IMR-90 (cell line): Measurements from ENCODE around the gene PLAGL1. TPM values are rescaled to one million over a fixed set of nuclear protein-coding genes. Genes with fewer than 3 reads are reported as not detected.

Experiments used
- ATAC-seq: fragments of 200-7000 bp; cut with Tn5 transposase; 2 replicates; pipeline ENCODE4 v1.9.1; 2020; ENCODE audit warnings: low read depth, mild to moderate bottlenecking, moderate library complexity
- BruUV-seq: library from RNA; stranded (reverse); fragments of 400-500 nt; replicated peaks from 2 replicates; lab custom pipeline; 2021; lab: Mats Ljungman, UMichigan
- CTCF ChIA-PET: fragments of 300-600 bp; formaldehyde crosslinking; extraction: SDS; loops from one replicate; lab custom pipeline; 2021; ENCODE audit warnings: antibody characterized with exemption; lab: Yijun Ruan, JAX
- POLR2A ChIA-PET: fragments of 300-600 bp; sonication (Branson Sonifier 250); formaldehyde crosslinking; loops from one replicate; lab custom pipeline; 2022; ENCODE audit warnings: antibody characterized with exemption; ENCODE audit not compliant: unreplicated experiment; lab: Charles Lee
- DNase-seq: peaks from one replicate; pipeline ENCODE4 v3.0.0; 2013
- H2AFZ ChIP-seq: replicated peaks from 2 replicates; pipeline ENCODE3; 2013; ENCODE audit warnings: low read length, mild to moderate bottlenecking; ENCODE audit not compliant: poor library complexity
- H2AK5ac ChIP-seq: 2 replicates; pipeline ENCODE4 v1.6.1; 2013; ENCODE audit warnings: low read depth, low read length, inconsistent platforms
- H2AK9ac ChIP-seq: replicated peaks from 2 replicates; pipeline ENCODE3; 2013; ENCODE audit warnings: mild to moderate bottlenecking, low read depth, low read length, moderate library complexity; ENCODE audit not compliant: poor library complexity
- H2BK120ac ChIP-seq: 2 replicates; pipeline ENCODE4 v1.6.1; 2013; ENCODE audit warnings: low read depth, low read length, inconsistent platforms
- H2BK15ac ChIP-seq: 3 replicates; pipeline ENCODE4 v1.6.1; 2013; ENCODE audit warnings: low read depth, low read length, inconsistent platforms
- H2BK20ac ChIP-seq: 2 replicates; pipeline ENCODE4 v1.6.1; 2013; ENCODE audit warnings: low read depth, mild to moderate bottlenecking, inconsistent platforms, low read length, moderate library complexity
- H2BK5ac ChIP-seq: 2 replicates; pipeline ENCODE4 v1.6.1; 2013; ENCODE audit warnings: mild to moderate bottlenecking, low read depth, low read length, inconsistent platforms; ENCODE audit not compliant: poor library complexity, severe bottlenecking
- H3K14ac ChIP-seq: replicated peaks from 2 replicates; pipeline ENCODE4 v1.6.1; 2013; ENCODE audit warnings: low read depth, low read length, inconsistent platforms
- H3K18ac ChIP-seq: 2 replicates; pipeline ENCODE4 v1.6.1; 2013; ENCODE audit warnings: low read depth, low read length, control low read depth
- H3K23ac ChIP-seq: 2 replicates; pipeline ENCODE4 v1.6.1; 2013; ENCODE audit warnings: low read depth, low read length, inconsistent platforms
- H3K27ac ChIP-seq: 2 replicates; pipeline ENCODE4 v1.5.1; 2013; ENCODE audit warnings: mild to moderate bottlenecking, control low read depth, low read length; ENCODE audit not compliant: insufficient read depth
- H3K27me3 ChIP-seq: 2 replicates; pipeline ENCODE4 v1.6.1; 2013; ENCODE audit warnings: low read length; ENCODE audit not compliant: control insufficient read depth, insufficient read depth
- H3K36me3 ChIP-seq: 2 replicates; pipeline ENCODE4 v1.6.1; 2013; ENCODE audit warnings: low read length, mixed read lengths; ENCODE audit not compliant: control insufficient read depth, insufficient read depth
- H3K4ac ChIP-seq: 2 replicates; pipeline ENCODE4 v1.6.1; 2013; ENCODE audit warnings: low read depth, low read length, inconsistent platforms
- H3K4me1 ChIP-seq: 2 replicates; pipeline ENCODE4 v1.6.1; 2013; ENCODE audit warnings: low read length, mixed read lengths; ENCODE audit not compliant: control insufficient read depth, insufficient read depth
- H3K4me2 ChIP-seq: 2 replicates; pipeline ENCODE4 v1.6.1; 2013; ENCODE audit warnings: low read depth, mild to moderate bottlenecking, control low read depth, low read length, moderate library complexity
- H3K4me3 ChIP-seq: 2 replicates; pipeline ENCODE4 v1.5.1; 2013; ENCODE audit warnings: low read depth, mild to moderate bottlenecking, control low read depth, low read length, moderate library complexity; ENCODE audit not compliant: insufficient read depth
- H3K56ac ChIP-seq: 2 replicates; pipeline ENCODE4 v1.6.1; 2013; ENCODE audit warnings: low read length, inconsistent platforms; ENCODE audit not compliant: insufficient read depth; ENCODE audit errors: extremely low read depth
- H3K79me1 ChIP-seq, 2 experiments: 2 replicates each; pipeline ENCODE4 v1.6.1; 2013; ENCODE audit warnings: low read length in 2 of 2, inconsistent platforms in 1 of 2, low read depth in 1 of 2
- H3K9ac ChIP-seq: 2 replicates; pipeline ENCODE4 v1.6.1; 2013; ENCODE audit warnings: low read depth, low read length, control low read depth
- H3K9me1 ChIP-seq: 2 replicates; pipeline ENCODE4 v1.6.1; 2013; ENCODE audit warnings: low read length, inconsistent platforms; ENCODE audit not compliant: insufficient read depth
- H3K9me3 ChIP-seq: 2 replicates; pipeline ENCODE4 v1.6.1; 2013; ENCODE audit warnings: low read length; ENCODE audit not compliant: control insufficient read depth, insufficient read depth
- H4K20me1 ChIP-seq: 2 replicates; pipeline ENCODE4 v1.6.1; 2013; ENCODE audit warnings: low read length, inconsistent platforms; ENCODE audit not compliant: insufficient read depth
- H4K5ac ChIP-seq: 2 replicates; pipeline ENCODE4 v1.6.1; 2013; ENCODE audit warnings: mild to moderate bottlenecking, low read depth, low read length, control low read depth
- H4K8ac ChIP-seq, 2 experiments: 2 replicates each; pipeline ENCODE4 v1.6.1; 2013; ENCODE audit warnings: low read depth in 2 of 2, low read length in 2 of 2, control low read depth in 1 of 2, inconsistent platforms in 1 of 2
- H4K91ac ChIP-seq: 2 replicates; pipeline ENCODE4 v1.6.1; 2013; ENCODE audit warnings: low read depth, low read length, inconsistent platforms; ENCODE audit not compliant: insufficient read depth
- BHLHE40 ChIP-seq: fragments of 150-350 bp; IDR thresholded peaks from 2 replicates; pipeline ENCODE4 v1.6.1; 2016; ENCODE audit warnings: mild to moderate bottlenecking, low read depth, low read length
- CEBPB ChIP-seq: IDR thresholded peaks from 2 replicates; pipeline ENCODE4 v1.6.1; 2012; ENCODE audit warnings: low read depth, low read length, improper control_type of control experiment
- CHD1 ChIP-seq: IDR thresholded peaks from 2 replicates; pipeline ENCODE4 v1.6.1; 2012; ENCODE audit warnings: low read depth, low read length, improper control_type of control experiment
- CTCF ChIP-seq: conservative IDR thresholded peaks from 2 replicates; pipeline ENCODE4 v1.5.1; 2012; ENCODE audit warnings: mild to moderate bottlenecking, low read depth, low read length, improper control_type of control experiment
- ELK1 ChIP-seq: fragments of 150-350 bp; IDR thresholded peaks from 2 replicates; pipeline ENCODE4 v1.6.1; 2016; ENCODE audit warnings: low read depth, mild to moderate bottlenecking, low read length, moderate library complexity, borderline replicate concordance
- MAFK ChIP-seq: IDR thresholded peaks from 2 replicates; pipeline ENCODE4 v1.6.1; 2012; ENCODE audit warnings: low read depth, low read length, improper control_type of control experiment
- NFE2L2 ChIP-seq: fragments of 150-350 bp; IDR thresholded peaks from 2 replicates; pipeline ENCODE4 v1.6.1; 2016; ENCODE audit warnings: low read depth, mild to moderate bottlenecking, low read length
- POLR2A ChIP-seq: IDR thresholded peaks from 2 replicates; pipeline ENCODE4 v1.6.1; 2012; ENCODE audit warnings: mild to moderate bottlenecking, low read depth, low read length
- RFX5 ChIP-seq: IDR thresholded peaks from 2 replicates; pipeline ENCODE4 v1.8.0; 2012; ENCODE audit warnings: low read depth, mild to moderate bottlenecking, low read length, moderate library complexity
- SMC3 ChIP-seq: fragments of 150-350 bp; IDR thresholded peaks from 2 replicates; pipeline ENCODE4 v1.6.1; 2016; ENCODE audit warnings: low read depth, mild to moderate bottlenecking, antibody characterized with exemption, low read length, moderate library complexity
- WGBS, 2 experiments: methylation state at CpG; one replicate each; pipeline versions ENCODE4 v1.1.5 to v1.1.7; 2013; ENCODE audit warnings: missing lambda C conversion rate in 2 of 2; ENCODE audit not compliant: insufficient read length in 1 of 2; ENCODE audit errors: extremely low coverage in 2 of 2; 5-methylcytosine and 5-hydroxymethylcytosine counted together
- dilution Hi-C: fragments of 300-500 bp; cut with HindIII; formaldehyde crosslinking; loops from one replicate; pipeline ENCODE4 v1.14.3; 2018; ENCODE audit warnings: low sequenced_read_pairs; ENCODE audit not compliant: unreplicated experiment
- in situ Hi-C: fragments of 300-500 bp; cut with MboI; formaldehyde crosslinking; loops from 3 replicates; pipeline ENCODE4 v1.14.3; 2019; ENCODE audit warnings: low sequenced_read_pairs, inconsistent platforms, mixed read lengths
- intact Hi-C: fragments of 100-400 bp; cut with micrococcal nuclease; formaldehyde crosslinking; loops from 2 replicates; pipeline ENCODE4 v1.10.0; 2022
- polyA plus RNA-seq, 3 experiments: library from polyadenylated mRNA; depleted of rRNA; stranded (reverse); fragments of >200 nt; gene quantifications; 2 replicates each; pipeline ENCODE4 v1.2.3, GENCODE V29; 2012; ENCODE audit warnings: low replicate concordance in 1 of 3
- total RNA-seq: library from RNA; depleted of rRNA; stranded (reverse); fragments of >200 nt; gene quantifications from 2 replicates; pipeline ENCODE4 v1.2.3, GENCODE V29; 2012

The PLAGL1 gene
- total and polyA plus RNA-seq, 2 of the 4 experiments (the other 2 are of a cell fraction) = 23.3 to 73.8 TPM

DNA sequence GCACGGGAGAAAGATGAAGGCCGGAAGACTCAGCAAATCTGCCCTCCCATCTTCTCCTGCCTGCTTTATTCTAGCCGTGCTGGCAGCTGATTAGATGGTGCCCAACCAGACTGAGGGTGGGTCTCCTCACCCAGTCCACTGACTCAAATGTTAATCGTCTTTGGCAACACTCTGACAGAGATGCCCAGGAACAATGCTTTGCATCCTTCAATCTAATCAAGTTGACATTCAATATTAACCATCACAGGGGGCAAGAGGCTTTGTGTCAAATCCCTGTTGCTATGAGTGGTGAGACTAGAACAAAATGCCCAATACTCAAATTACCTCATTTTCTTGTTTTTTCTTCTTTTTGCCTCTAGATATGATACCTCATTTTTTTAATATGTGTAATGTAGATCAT is 27.4 kb upstream of the PLAGL1 start:
- Histone ChIP-seq H4K91ac (no peak overlapping the region), H3K4me3 (no peak overlapping the region), H2BK15ac (no peak overlapping the region), H3K18ac (no peak overlapping the region), H3K23ac (no peak overlapping the region), H3K79me1 (no peaks in the 10 kb centered on the region), H3K4me2 (no peak overlapping the region), H3K9me1 (no peaks in the 10 kb centered on the region), H3K4me1 (peaks cover 2% of the 10 kb centered on the region; the same call in 1 of the 2 replicates), H4K20me1 (no peaks in the 10 kb centered on the region), H2BK120ac (no peak overlapping the region), H3K36me3 (no peaks in the 10 kb centered on the region), H3K27me3 (no peaks in the 10 kb centered on the region), H3K9me3 (peaks cover 3% of the 10 kb centered on the region), H3K27ac (no peak overlapping the region), H4K5ac (no peak overlapping the region), H3K4ac (no peak overlapping the region), H2AFZ (no peak overlapping the region), H4K8ac (no peak overlapping the region), H3K9ac (no peak overlapping the region), H2BK5ac (no peak overlapping the region), H3K14ac (no peak overlapping the region), H2AK5ac (no peak overlapping the region), H2BK20ac (no peak overlapping the region), H2AK9ac (no peak overlapping the region), H3K56ac (no peak overlapping the region)
- BruUV-seq = no TSS peak
- CTCF ChIA-PET = interaction anchor here (0.6 to 1.0 kb wide), 2 partner anchors 95 to 114 kb away, joined by 3 to 5 read pairs; no protein-coding TSS in a partner anchor
- 100% methylated on average over 1 of the region's 4 CpGs; no CpG with 5 or more reads in 1 of the 2 experiments for WGBS, 2 experiments
- TF ChIP-seq CTCF (no peak), POLR2A (no peak), ELK1 (no peak), NFE2L2 (no peak), BHLHE40 (no peak), RFX5 (no peak), CEBPB (no peak), CHD1 (no peak), MAFK (no peak), SMC3 (no peak)
- in situ Hi-C loops = no loop called here
- DNase-seq (no peak), ATAC-seq (no peak)
- dilution Hi-C loops = no loop called here
- intact Hi-C loops = no loop called here
- POLR2A ChIA-PET = no interaction called here
